ENCODE results near the gene SCAANT1.

Gene SCAANT1

GRCh38 chr3:63872135-63872924, 39.9 kb downstream of the SCAANT1 start:
- H3K9ac ChIP-seq (ENCODE audit: low read depth, low read length): no peak overlapping the region
- H3K36me3 ChIP-seq (ENCODE audit: insufficient read depth, low read length): no peaks in the 10 kb centered on the region
- H3K4me1 ChIP-seq (ENCODE audit: insufficient read depth, low read length): 0 out of 2 replicates have a peak, but pooled peaks cover 6% of the 10 kb centered on the region
- no peaks in the 10 kb centered on the region for H3K9me3 ChIP-seq (ENCODE audit: control insufficient read depth, insufficient read depth, low read length)

DNA sequence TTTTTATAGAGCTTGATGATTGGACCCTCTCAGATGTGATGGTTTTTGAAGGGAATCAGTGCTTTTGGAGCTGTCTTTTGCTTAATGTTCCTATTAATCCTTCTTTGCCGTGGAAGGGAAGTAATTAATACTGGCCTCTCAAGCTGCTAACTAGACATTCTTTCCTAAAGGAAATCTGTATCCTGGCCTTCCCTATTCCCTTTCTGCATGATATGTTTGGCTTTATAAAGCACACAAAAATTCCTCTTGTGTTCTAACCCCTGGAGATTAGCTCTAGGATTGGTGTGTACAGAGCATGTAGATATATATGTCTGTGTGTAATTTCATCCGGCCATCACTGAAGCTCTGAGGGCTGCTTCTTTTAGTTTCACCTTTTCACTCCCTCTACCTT, 41.6 kb downstream of the SCAANT1 start:
- Histone ChIP-seq H3K4me1 (ENCODE audit: insufficient read depth, low read length) (0 out of 2 replicates have a peak, but pooled peaks cover 6% of the 10 kb centered on the region), H3K9me3 (ENCODE audit: control insufficient read depth, insufficient read depth, low read length) (no peaks in the 10 kb centered on the region), H3K36me3 (ENCODE audit: insufficient read depth, low read length) (no peaks in the 10 kb centered on the region), H3K9ac (ENCODE audit: low read depth, low read length) (no peak overlapping the region)

DNA sequence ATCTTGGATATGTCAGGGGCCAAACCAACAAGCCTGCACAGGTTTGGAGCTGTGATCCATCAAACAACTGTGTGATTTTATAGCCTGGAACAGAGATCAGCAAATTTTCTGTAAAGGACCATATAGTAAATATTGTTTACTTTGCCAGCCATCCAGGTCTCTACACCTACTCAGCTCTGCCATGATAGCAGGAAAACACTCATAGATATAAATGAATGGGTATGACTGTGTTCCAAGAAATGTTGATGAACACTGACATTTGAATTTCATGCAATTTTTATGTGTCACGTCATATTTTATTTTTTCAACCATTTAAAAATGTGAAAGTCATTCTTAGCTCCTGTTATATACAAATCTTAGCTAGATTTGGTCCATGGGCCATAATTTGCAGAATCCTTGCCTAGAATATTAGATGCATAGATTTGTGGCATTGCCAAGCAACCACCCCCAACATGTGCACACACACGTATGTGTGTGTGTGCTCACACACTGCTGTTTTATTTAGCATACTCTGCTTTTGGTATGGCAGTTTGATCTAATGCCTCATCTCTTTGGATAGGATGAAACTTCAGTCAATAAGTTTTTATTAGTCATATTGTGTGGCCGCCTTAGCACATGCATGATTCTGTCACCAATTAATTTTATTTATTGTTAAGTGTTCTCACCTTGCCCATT, 42.1 kb downstream of the SCAANT1 start:
- Histone ChIP-seq H3K9ac (ENCODE audit: low read depth, low read length) (no peak overlapping the region), H3K36me3 (ENCODE audit: insufficient read depth, low read length) (no peaks in the 10 kb centered on the region), H3K4me1 (ENCODE audit: insufficient read depth, low read length) (0 out of 2 replicates have a peak, but pooled peaks cover 6% of the 10 kb centered on the region), H3K9me3 (ENCODE audit: control insufficient read depth, insufficient read depth, low read length) (no peaks in the 10 kb centered on the region)

DNA sequence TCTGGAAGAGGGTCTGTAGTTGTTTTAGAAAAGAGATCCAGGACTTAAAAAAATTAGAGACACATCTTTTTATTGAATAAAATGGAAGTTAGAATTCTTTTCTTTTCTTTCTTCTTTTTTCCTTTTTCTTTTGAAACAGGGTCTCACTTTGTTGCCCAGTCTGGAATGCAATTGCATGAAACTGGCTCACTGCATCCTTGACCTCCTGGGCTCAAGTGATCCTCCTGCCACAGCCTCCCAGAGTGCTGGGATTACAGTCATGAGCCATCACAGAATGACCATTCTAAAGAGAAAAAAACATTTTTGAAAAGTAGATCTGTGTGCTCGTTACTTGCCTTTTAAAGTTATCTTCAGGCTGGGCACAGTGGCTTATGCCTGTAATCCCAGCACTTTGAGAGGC, 45.0 kb downstream of the SCAANT1 start:
- Histone ChIP-seq H3K9me3 (ENCODE audit: control insufficient read depth, insufficient read depth, low read length) (no peaks in the 10 kb centered on the region), H3K9ac (ENCODE audit: low read depth, low read length) (no peak overlapping the region), H3K36me3 (ENCODE audit: insufficient read depth, low read length) (no peaks in the 10 kb centered on the region), H3K4me1 (ENCODE audit: insufficient read depth, low read length) (peaks cover 9% of the 10 kb centered on the region; the same call in 1 of the 2 replicates)

DNA sequence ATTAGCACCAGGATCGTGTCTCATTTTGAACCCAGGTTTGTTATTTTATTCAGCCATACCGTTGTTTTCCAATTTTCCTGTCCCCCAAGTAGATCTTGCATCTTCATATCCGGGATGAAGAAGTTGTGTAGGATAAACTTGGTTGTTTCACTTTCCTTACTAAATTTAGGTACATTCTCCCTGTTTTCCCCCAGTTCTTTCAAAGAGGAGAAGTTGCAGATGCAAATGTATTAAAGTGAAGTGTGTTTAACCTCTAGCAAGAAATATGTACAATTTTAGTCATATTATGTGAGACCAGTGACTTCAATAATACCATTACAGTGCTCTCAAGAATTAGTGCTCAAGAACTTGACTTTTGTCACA, 47.2 kb downstream of the SCAANT1 start:
- no peaks in the 10 kb centered on the region for H3K9me3 ChIP-seq (ENCODE audit: control insufficient read depth, insufficient read depth, low read length)
- peaks cover 16% of the 10 kb centered on the region for H3K4me1 ChIP-seq (ENCODE audit: insufficient read depth, low read length)

DNA sequence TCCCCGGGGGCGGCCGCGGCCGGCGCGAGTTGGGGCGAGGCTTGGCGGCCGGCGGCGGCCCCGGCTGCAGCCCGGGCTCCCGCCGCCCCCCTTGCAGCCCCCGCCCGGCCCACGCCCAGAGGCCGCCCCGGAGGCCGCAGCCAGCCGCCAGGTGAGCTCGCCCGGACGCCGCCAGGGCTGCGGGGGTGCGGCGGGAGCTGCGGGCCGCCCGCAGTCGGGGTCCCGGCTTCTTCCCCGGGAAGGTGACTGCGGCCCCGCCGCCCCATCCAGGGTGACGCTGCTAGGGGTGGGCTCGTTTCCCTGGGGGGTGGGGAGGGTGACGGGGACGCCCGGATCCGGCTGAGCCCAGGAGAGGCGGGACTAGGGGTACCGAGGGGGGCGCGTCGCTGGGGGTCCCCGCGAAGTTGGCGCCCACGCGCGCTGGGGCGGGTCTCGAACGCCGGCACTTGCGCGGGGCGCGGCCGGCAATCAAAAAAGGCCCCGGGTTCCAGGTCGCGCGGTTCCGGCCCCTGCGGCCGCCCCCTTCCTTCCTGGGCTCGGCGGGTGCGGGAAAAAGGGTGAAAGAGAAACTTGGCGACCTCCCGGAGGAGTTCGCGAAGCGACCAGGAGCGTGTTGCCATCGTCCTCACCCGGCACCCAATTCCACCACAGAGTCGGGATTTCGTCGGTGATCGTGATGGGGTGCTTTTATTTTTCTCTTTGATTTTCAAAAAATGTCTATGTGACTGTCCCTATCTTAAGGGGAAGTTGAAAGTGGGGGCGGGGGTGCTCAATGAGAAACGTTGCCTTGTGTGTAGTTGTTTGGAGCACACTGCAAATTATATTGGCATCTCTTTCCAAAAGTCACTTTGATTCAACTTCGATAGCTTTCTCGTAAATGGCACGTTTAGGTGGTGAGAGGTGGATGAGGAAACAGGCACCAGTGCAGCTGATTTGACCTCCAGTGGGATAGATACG, 47.9 kb downstream of the SCAANT1 start:
- H3K9me3 ChIP-seq (ENCODE audit: control insufficient read depth, insufficient read depth, low read length): no peaks in the 10 kb centered on the region
- peaks cover 21% of the 10 kb centered on the region for H3K4me1 ChIP-seq (ENCODE audit: insufficient read depth, low read length)
- H3K9ac ChIP-seq (ENCODE audit: low read depth, low read length): peak overlapping the region; percentile 98

More for the DNA sequence above, 47.2 kb downstream of the SCAANT1 start:
- H3K36me3 ChIP-seq (ENCODE audit: insufficient read depth, low read length): no peaks in the 10 kb centered on the region
- peak overlapping the region; percentile 77; the same call in 1 of the 2 replicates for H3K9ac ChIP-seq (ENCODE audit: low read depth, low read length)

DNA sequence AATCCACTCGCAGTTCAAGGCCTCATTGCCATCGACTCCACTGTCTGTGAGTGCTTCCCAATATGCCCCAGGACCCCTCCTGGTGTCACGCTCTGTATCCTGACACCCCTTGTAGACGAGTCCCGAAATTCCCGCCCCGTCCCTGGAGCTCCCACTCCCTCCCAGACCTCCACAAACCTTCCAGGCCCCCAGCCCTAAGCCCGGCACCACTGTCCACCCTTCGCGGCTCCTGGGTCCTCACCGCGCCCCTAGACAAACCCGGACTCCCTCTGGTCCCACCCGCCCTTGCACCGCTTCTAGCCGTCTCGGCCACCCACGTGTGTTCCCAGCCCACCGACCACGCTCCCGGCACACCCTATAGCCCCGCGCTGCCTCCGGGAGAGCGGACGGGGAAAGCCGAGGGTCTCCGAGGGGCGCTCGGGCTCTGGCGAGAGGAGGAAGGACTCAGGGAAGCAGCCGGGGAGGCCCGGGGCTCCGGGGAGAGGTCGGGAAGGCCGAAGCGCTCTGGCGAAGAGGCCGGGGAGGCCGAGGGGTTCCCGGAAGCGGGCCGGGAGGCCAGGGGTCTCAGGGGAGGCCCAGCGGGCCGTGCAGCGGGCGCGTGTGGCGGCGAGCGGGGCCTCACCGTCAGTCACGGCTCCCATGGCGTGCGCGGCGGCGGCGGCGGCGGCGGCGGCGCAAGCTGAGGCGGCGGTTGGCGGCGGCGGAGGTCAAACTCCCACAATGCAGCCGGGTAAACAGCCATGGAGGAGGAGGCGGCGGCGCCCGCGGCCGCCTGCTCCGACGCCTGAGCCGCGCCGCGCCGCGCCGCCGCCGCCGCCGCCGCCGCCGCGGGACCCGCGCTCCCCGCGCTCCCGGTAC, 48.8 kb downstream of the SCAANT1 start, which contains the start of the genes ATXN7 and THOC7:
ATXN7 (plus strand) TSS at position 718 of the 858 bp plus-strand sequence. CDS start 48,732 bp downstream, outside the sequence.
THOC7 (minus strand) TSS at position 656 of the 858 bp plus-strand sequence; CDS start at position 641, 15 bp downstream.
- H3K4me1 ChIP-seq (ENCODE audit: insufficient read depth, low read length): peaks cover 21% of the 10 kb centered on the region
- no peaks in the 10 kb centered on the region for H3K36me3 ChIP-seq (ENCODE audit: insufficient read depth, low read length)
- peak within 1 kb of the TSS; percentile 98 for H3K9ac ChIP-seq (ENCODE audit: low read depth, low read length)
- H3K9me3 ChIP-seq (ENCODE audit: control insufficient read depth, insufficient read depth, low read length): no peaks in the 10 kb centered on the region

More for the DNA sequence above, 47.9 kb downstream of the SCAANT1 start:
- H3K36me3 ChIP-seq (ENCODE audit: insufficient read depth, low read length): no peaks in the 10 kb centered on the region

GRCh38 chr3:63862804-63863149, 49.4 kb downstream of the SCAANT1 start:
- Histone ChIP-seq H3K4me1 (ENCODE audit: insufficient read depth, low read length) (peaks cover 24% of the 10 kb centered on the region), H3K9me3 (ENCODE audit: control insufficient read depth, insufficient read depth, low read length) (no peaks in the 10 kb centered on the region), H3K36me3 (ENCODE audit: insufficient read depth, low read length) (no peaks in the 10 kb centered on the region), H3K9ac (ENCODE audit: low read depth, low read length) (peak overlapping the region; percentile 98)
